SK-N-MC (cell line): ENCODE results near the gene TRAF3.

Experiments used
- DNase-seq: peaks from one replicate; pipeline ENCODE4 v3.0.0-alpha.2; 2011; ENCODE audit warnings: low read depth, low spot score
- H3K27ac ChIP-seq: fragments of 200-600 bp; sonication (generic); 2 replicates; pipeline ENCODE4 v1.5.1; 2016; ENCODE audit warnings: mixed run types
- H3K36me3 ChIP-seq: fragments of 200-600 bp; sonication (generic); 2 replicates; pipeline ENCODE4 v1.6.1; 2017; ENCODE audit warnings: antibody characterized with exemption, low read length, mixed read lengths; ENCODE audit not compliant: insufficient read depth
- H3K4me3 ChIP-seq: fragments of 200-600 bp; sonication (generic); 2 replicates; pipeline ENCODE4 v1.5.1; 2016
- H3K9ac ChIP-seq: fragments of 200-600 bp; sonication (generic); 2 replicates; pipeline ENCODE4 v1.8.0; 2017; ENCODE audit warnings: mixed run types, mixed read lengths; ENCODE audit not compliant: insufficient read length
- H3K9me3 ChIP-seq: fragments of 200-600 bp; sonication (generic); 2 replicates; pipeline ENCODE4 v1.6.1; 2017; ENCODE audit warnings: low read depth, mild to moderate bottlenecking, antibody characterized with exemption, low read length, moderate library complexity, mixed read lengths
- EZH2 ChIP-seq: fragments of 200-600 bp; sonication (generic); IDR thresholded peaks from one replicate; pipeline ENCODE4 v1.6.1; 2017; ENCODE audit warnings: antibody characterized with exemption
- FOXP2 ChIP-seq: optimal IDR thresholded peaks from 2 replicates; pipeline ENCODE3; 2011; ENCODE audit warnings: mild to moderate bottlenecking, moderate library complexity; ENCODE audit not compliant: insufficient read depth; ENCODE audit errors: extremely low read length, control extremely low read depth
- POLR2AphosphoS5 ChIP-seq: IDR thresholded peaks from 2 replicates; pipeline ENCODE4 v1.6.1; 2012; ENCODE audit warnings: mild to moderate bottlenecking, low read depth, low read length, borderline replicate concordance

TRAF3 gene

GRCh38 chr14:102878174-102878969 is 101.1 kb downstream of the TRAF3 start:
- no peaks in the 10 kb centered on the region for H3K9me3 ChIP-seq
- no peak for DNase-seq
- H3K9ac ChIP-seq: no peak overlapping the region
- H3K4me3 ChIP-seq: no peak overlapping the region
- H3K36me3 ChIP-seq: peaks cover 45% of the 10 kb centered on the region
- H3K27ac ChIP-seq: no peak overlapping the region
- no peak for TF ChIP-seq EZH2
- no peak for TF ChIP-seq POLR2AphosphoS5
- no peak for TF ChIP-seq FOXP2

DNA sequence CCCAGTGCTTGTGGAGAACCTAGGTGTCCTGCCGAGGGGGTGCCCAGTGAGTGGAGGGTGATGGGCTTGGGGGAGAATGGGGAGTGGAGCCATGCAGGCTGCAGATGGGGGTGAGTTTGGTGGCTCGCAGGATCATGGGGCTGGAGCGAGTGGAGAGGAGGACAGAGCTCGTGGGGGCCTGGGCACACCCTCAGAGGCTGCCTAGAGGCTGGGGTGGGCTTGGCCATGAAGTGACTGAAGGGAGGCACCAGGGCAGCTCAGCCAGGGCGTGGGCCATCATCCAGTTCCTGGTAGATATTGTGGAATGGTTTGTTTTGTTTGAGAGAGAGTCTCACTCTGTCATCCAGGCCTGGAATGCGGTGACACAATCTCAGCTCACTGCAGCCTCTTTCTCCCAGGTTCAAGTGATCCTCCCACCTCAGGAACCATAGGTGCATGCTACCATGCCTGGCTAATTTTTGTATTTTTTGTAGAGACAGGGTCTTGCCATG is 101.8 kb downstream of the TRAF3 start:
- Histone ChIP-seq H3K36me3 (peaks cover 50% of the 10 kb centered on the region), H3K27ac (no peak overlapping the region), H3K9me3 (no peaks in the 10 kb centered on the region), H3K9ac (no peak overlapping the region), H3K4me3 (no peak overlapping the region)
- TF ChIP-seq POLR2AphosphoS5 (no peak), FOXP2 (no peak), EZH2 (no peak)
- DNase-seq: no peak

GRCh38 chr14:102882226-102882906 is 105.1 kb downstream of the TRAF3 start:
- Histone ChIP-seq H3K9ac (no peak overlapping the region), H3K4me3 (no peak overlapping the region), H3K36me3 (peaks cover 34% of the 10 kb centered on the region), H3K27ac (no peak overlapping the region), H3K9me3 (no peaks in the 10 kb centered on the region)
- DNase-seq: no peak
- no peak for TF ChIP-seq FOXP2
- TF ChIP-seq POLR2AphosphoS5: no peak
- no peak for TF ChIP-seq EZH2

- TF ChIP-seq FOXP2 (no peak), EZH2 (no peak), POLR2AphosphoS5 (no peak)
- peaks cover 29% of the 10 kb centered on the region for H3K36me3 ChIP-seq
- no peak overlapping the region for H3K27ac ChIP-seq
- H3K9ac ChIP-seq: no peak overlapping the region
- DNase-seq: no peak
- H3K4me3 ChIP-seq: no peak overlapping the region
- H3K9me3 ChIP-seq: no peaks in the 10 kb centered on the region
Measured at GRCh38 chr14:102883089-102883541, 105.9 kb downstream of the TRAF3 start.

GRCh38 chr14:102883554-102883953 is 106.3 kb downstream of the TRAF3 start:
- H3K27ac ChIP-seq: no peak overlapping the region
- no peak for DNase-seq
- no peak overlapping the region for H3K9ac ChIP-seq
- no peak for TF ChIP-seq POLR2AphosphoS5
- TF ChIP-seq EZH2: no peak
- no peak for TF ChIP-seq FOXP2
- H3K36me3 ChIP-seq: peaks cover 29% of the 10 kb centered on the region
- no peaks in the 10 kb centered on the region for H3K9me3 ChIP-seq
- H3K4me3 ChIP-seq: no peak overlapping the region

DNA sequence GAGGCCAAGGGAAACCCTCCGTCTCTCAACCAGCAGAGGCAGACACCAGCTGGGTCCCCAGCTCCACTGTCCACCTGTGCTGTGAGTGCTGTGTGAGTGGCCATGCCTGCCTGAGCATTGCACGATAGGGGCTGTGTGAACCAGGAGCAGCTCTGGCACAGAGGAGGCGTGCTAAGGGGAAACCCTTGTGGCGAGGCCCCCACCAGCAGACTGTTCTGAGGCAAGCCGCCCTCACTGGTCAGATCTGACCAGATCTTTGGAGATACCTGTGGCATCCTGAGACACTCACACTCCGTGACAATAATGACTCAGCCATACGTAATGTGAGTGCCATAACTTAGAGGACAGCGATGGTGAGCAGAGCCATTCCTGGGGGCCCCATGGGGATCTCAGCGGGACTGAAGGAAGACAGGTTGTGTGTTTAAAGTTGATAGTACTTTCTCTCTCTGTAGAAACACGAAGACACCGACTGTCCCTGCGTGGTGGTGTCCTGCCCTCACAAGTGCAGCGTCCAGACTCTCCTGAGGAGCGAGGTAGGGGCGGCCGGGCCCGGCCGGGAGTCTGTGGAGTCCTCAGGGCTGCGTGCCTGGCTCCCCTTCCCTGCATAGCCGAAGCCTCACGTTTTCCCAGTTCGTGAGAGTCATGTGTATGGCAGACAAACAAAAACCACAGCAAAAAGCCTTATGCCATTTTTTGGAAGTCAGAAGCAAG is 108.6 kb downstream of the TRAF3 start:
- TF ChIP-seq EZH2: no peak
- TF ChIP-seq POLR2AphosphoS5: no peak
- TF ChIP-seq FOXP2: no peak
- no peaks in the 10 kb centered on the region for H3K9me3 ChIP-seq
- H3K4me3 ChIP-seq: no peak overlapping the region
- H3K27ac ChIP-seq: no peak overlapping the region
- peaks cover 45% of the 10 kb centered on the region for H3K36me3 ChIP-seq
- DNase-seq: no peak
- no peak overlapping the region for H3K9ac ChIP-seq

DNA sequence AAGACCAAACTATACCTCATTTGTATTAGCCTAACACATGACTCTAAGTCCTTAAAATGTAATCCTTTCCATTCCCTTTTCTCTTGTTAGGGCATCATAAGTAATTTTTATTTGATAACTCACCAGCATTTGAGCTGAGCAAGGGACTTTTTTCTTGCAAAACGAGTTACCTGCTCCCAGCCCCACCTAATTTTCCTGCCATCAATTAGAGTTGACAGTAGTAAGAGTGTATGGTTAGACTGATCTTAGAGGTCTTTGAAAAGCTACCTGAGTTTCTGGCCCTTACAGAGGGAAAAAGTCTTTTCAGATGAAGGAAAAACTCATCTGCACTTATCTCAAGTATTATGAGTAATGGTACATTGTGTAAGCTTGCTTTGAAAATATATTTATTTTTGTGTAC is 111.5 kb downstream of the TRAF3 start:
- H3K36me3 ChIP-seq: peaks cover 39% of the 10 kb centered on the region; the same call in 1 of the 2 replicates
- TF ChIP-seq POLR2AphosphoS5 (no peak), FOXP2 (no peak), EZH2 (no peak)
- H3K9me3 ChIP-seq: no peaks in the 10 kb centered on the region
- no peak for DNase-seq
- no peak overlapping the region for H3K27ac ChIP-seq
- H3K4me3 ChIP-seq: no peak overlapping the region
- no peak overlapping the region for H3K9ac ChIP-seq

DNA sequence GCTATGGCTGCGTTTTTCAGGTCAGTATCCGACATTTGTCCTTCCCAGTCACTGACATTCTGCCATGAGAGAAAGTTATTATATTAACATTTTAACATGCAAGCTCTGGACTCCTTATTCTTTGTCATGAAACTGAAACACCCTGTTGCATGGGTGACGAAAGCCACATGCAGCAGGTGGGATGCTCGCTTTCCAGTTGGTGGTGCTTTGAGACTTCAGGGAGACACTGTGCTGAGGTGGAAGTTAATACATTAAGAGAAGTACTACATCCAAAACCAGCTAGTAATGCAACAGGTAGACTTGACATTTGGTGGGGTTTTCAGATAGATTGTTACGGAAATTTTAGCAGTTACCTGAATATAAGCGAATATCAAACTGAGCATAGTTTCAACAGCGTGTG is 112.4 kb downstream of the TRAF3 start:
- H3K9me3 ChIP-seq: no peaks in the 10 kb centered on the region
- TF ChIP-seq FOXP2 (no peak), EZH2 (no peak), POLR2AphosphoS5 (no peak)
- DNase-seq: no peak
- H3K9ac ChIP-seq: no peak overlapping the region
- peaks cover 37% of the 10 kb centered on the region; the same call in 1 of the 2 replicates for H3K36me3 ChIP-seq
- H3K27ac ChIP-seq: no peak overlapping the region
- H3K4me3 ChIP-seq: no peak overlapping the region
